Spleen (tissue), 11 donors: ENCODE results near the gene YIPF2. TPM values are rescaled to one million over a fixed set of nuclear protein-coding genes. Genes with fewer than 3 reads are reported as not detected.
"Not testable (repeated sequence)": the region's sequence is repeated elsewhere in the genome, so short reads cannot be mapped to it uniquely, and the experiment has no call there.

ENCODE experiments used
- DNase-seq: peaks from one replicate; pipeline ENCODE4 v3.0.0-alpha.2; 2020
- H3K27ac ChIP-seq, 8 donors: fragments of 200-600 bp; sonication (generic) in 7 of 8; 1 replicate in 4 of 8; 2 replicates in 4 of 8; pipeline versions ENCODE4 v1.5.0 to v1.8.0; 2016 to 2021; ENCODE audit warnings: inconsistent platforms in 4 of 8, mild to moderate bottlenecking in 4 of 8, moderate library complexity in 1 of 8
- H3K27me3 ChIP-seq, 7 donors: fragments of 200-600 bp; sonication (generic) in 6 of 7; replicated peaks in 1 of 7; 1 replicate in 4 of 7; 2 replicates in 3 of 7; pipeline versions ENCODE4 v1.5.0 to v1.8.0; 2016 to 2021; ENCODE audit warnings: inconsistent platforms in 3 of 7, mild to moderate bottlenecking in 1 of 7
- H3K36me3 ChIP-seq, 6 donors: fragments of 200-600 bp; sonication (generic) in 5 of 6; 1 replicate in 4 of 6; 2 replicates in 2 of 6; pipeline versions ENCODE4 v1.5.0 to v1.8.0; 2016 to 2021; ENCODE audit warnings: inconsistent platforms in 2 of 6
- H3K4me1 ChIP-seq, 6 donors: fragments of 200-600 bp; sonication (generic) in 5 of 6; 1 replicate in 3 of 6; 2 replicates in 3 of 6; pipeline versions ENCODE4 v1.5.0 to v1.8.0; 2016 to 2021; ENCODE audit warnings: inconsistent platforms in 3 of 6
- H3K4me3 ChIP-seq, 8 donors: fragments of 200-600 bp; sonication (generic) in 7 of 8; 1 replicate in 4 of 8; 2 replicates in 4 of 8; pipeline versions ENCODE4 v1.5.0 to v1.8.0; 2016 to 2021; ENCODE audit warnings: inconsistent platforms in 4 of 8, mild to moderate bottlenecking in 4 of 8, moderate library complexity in 2 of 8
- H3K9me3 ChIP-seq, 8 donors: fragments of 200-600 bp; sonication (generic) in 7 of 8; 1 replicate in 4 of 8; 2 replicates in 4 of 8; pipeline versions ENCODE4 v1.5.0 to v1.8.0; 2016 to 2021; ENCODE audit warnings: inconsistent platforms in 4 of 8
- CTCF ChIP-seq, 11 experiments: fragments of 200-600 bp in 7 of 11; fragments of 450-650 bp in 4 of 11; sonication (generic) in 4 of 11; IDR thresholded peaks in 8 of 11; conservative IDR thresholded peaks in 3 of 11; 1 replicate in 7 of 11; 2 replicates in 4 of 11; pipeline versions ENCODE4 v1.4.0 to v1.8.0; 2016 to 2021; ENCODE audit warnings: antibody characterized with exemption in 11 of 11, inconsistent platforms in 4 of 11, mild to moderate bottlenecking in 1 of 11
- POLR2A ChIP-seq, 3 donors: fragments of 450-650 bp; IDR thresholded peaks; one replicate each; pipeline ENCODE4 v1.5.1; 2017; ENCODE audit warnings: antibody characterized with exemption in 3 of 3, mild to moderate bottlenecking in 1 of 3
- POLR2AphosphoS5 ChIP-seq, 3 donors: sonication (generic); formaldehyde crosslinking; IDR thresholded peaks; one replicate each; pipeline ENCODE4 v1.5.1; 2017; ENCODE audit warnings: antibody characterized with exemption in 3 of 3
- whole genome bisulfite sequencing, 5 donors: extraction: QIAGEN DNeasy Blood & Tissue Kit in 3 of 5; methylation state at CpG; one replicate each; pipeline versions ENCODE4 v1.1.5 to v1.1.7; 2013 to 2018; 5-methylcytosine and 5-hydroxymethylcytosine counted together
- intact Hi-C: fragments of 100-400 bp; cut with DNase I; formaldehyde crosslinking; loops from one replicate; pipeline ENCODE4 v1.15.0; 2023; ENCODE audit warnings: low total_unique reads
- polyA plus RNA-seq, 3 donors: library from polyadenylated mRNA; stranded (reverse); fragments of 200-250 nt; gene quantifications; one replicate each; pipeline ENCODE4 v1.2.1, GENCODE V29; 2013
- total RNA-seq, 7 donors: library from RNA; depleted of rRNA in 3 of 7; stranded (reverse); fragments of >200 nt in 3 of 7; fragmentation: NEBNext Ultra II Directional in 4 of 7; extraction: Animal tissue kit (Norgen Biotek cat#: 25700) in 4 of 7; gene quantifications; one replicate each; pipeline versions ENCODE4 v1.1.0 to v1.2.1, GENCODE V29; 2016 to 2021
- donor health status: healthy with polysubstance abuse.
- donor health status: DM: no; HTN: no; CAD: no; lungs with moderate emphysema.
- donor health status: DM: no; HTN: no; CAD: no.
- donor health status: Bipolar disorder and iron deficiency.
- donor health status: healthy.
- donor health status: DM: no; HTN: no; CAD: no.
- donor health status: DM: yes; HTN: yes; CAD: no.

Gene YIPF2
- total and polyA plus RNA-seq, 10 donors: 12.5 to 42.3 (median 27.6) TPM

DNA sequence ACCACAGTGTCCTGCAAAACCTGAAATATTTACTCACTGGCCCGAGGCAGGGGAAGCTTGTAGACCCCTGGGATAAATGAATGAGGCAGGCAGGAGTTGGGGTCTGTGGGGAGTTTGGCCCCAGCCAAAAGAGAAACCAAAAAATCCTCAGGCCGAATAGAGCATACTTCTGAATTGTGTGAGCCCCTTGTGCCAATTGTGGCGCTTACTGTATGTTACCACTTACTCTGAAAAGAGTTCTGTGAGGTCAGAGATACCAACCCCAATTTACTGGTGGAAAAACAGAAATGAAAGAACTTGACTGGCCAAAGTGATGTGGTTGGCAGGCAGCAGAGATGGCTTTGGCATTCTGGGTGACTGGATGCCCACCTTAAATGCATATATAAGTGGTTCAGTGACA is 50.2 kb downstream of the YIPF2 start:
- peak overlapping the region in 5 of 8 donors; percentile 14 to 79 (median 70) for H3K27ac ChIP-seq
- H3K36me3 ChIP-seq: peaks cover 0 to 12% (median 0%) of the 10 kb centered on the region in 6 donors
- intact Hi-C loops: no loop called here
- peaks cover 3 to 73% (median 40%) of the 10 kb centered on the region in 6 donors for H3K4me1 ChIP-seq
- TF ChIP-seq POLR2AphosphoS5 (IDR thresholded peaks at IDR 0.05) (no peak), CTCF (IDR thresholded peaks at IDR 0.05 in 8 of 11, conservative IDR thresholded peaks at IDR 0.05 in 3 of 11) (no peak), POLR2A (IDR thresholded peaks at IDR 0.05) (no peak)
- WGBS, 5 donors: 57 to 75% (median 74%) methylated on average over 3 of the region's 3 CpGs
- H3K27me3 ChIP-seq: no peaks in the 10 kb centered on the region
- H3K4me3 ChIP-seq: no peak overlapping the region
- no peak for DNase-seq
- no peaks in the 10 kb centered on the region for H3K9me3 ChIP-seq

GRCh38 chr19:10877608-10878007 is 50.8 kb downstream of the YIPF2 start:
- H3K4me1 ChIP-seq: peaks cover 6 to 80% (median 46%) of the 10 kb centered on the region in 6 donors
- WGBS, 5 donors: 95 to 99% (median 97%) methylated on average over 9 of the region's 9 CpGs
- H3K36me3 ChIP-seq, DNase-seq, intact Hi-C loops, H3K4me3 ChIP-seq, H3K9me3 ChIP-seq, H3K27me3 ChIP-seq: not testable (repeated sequence)
- H3K27ac ChIP-seq: peak overlapping the region in 6 of 8 donors; percentile 14 to 79 (median 62)

DNA sequence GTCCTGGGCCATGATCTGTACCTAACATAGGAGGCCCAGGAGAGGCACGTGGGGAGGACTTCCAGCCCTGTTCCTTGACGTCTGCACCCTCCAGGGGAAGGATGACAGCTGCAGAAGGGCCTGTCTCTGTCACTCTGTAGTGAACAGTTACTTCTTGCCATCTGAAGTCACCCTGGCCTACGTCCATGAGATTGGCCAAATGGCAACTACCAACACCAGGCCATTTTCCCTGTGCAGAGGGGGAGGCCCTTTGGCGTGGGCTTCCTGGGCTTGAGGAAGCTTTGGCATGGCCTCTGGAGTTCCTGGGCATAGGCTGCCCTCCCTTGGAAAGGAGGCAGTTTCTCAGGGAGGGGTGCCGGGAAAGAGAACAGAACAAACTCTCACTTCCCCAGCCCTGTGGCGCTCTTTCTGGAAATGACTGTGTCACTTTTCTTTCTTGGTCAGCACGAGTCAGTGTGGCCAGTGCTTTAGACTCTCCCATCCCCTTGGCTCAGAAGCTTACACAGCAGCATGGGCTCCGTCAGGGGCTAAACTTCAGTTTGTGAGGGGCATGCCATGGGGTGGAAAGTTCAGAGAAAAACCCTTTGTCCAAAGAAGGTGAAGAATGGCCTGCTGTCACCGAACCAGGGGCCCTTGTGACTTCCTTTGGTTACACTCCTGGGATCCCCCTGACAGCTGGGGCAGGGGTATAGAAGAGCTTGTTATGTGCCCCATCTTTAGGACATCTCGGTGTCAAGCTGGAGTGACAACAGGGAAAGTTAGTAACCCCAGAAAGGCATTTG is 51.8 kb downstream of the YIPF2 start:
- no peak overlapping the region for H3K4me3 ChIP-seq
- H3K4me1 ChIP-seq: peaks cover 7 to 82% (median 53%) of the 10 kb centered on the region in 6 donors
- peaks cover 0 to 4% (median 0%) of the 10 kb centered on the region in 6 donors for H3K36me3 ChIP-seq
- H3K27me3 ChIP-seq: peaks cover 0 to 4% (median 0%) of the 10 kb centered on the region in 7 donors
- 49 to 60% (median 55%) methylated on average over 8 to 10 of the region's 10 CpGs for WGBS, 5 donors
- TF ChIP-seq POLR2AphosphoS5 (IDR thresholded peaks at IDR 0.05): peak in 1 of 3 donors; percentile 47
- no peak for TF ChIP-seq POLR2A (IDR thresholded peaks at IDR 0.05)
- TF ChIP-seq CTCF (IDR thresholded peaks at IDR 0.05 in 8 of 11, conservative IDR thresholded peaks at IDR 0.05 in 3 of 11): no peak
- intact Hi-C loops: no loop called here
- DNase-seq: no peak
- H3K27ac ChIP-seq: peak overlapping the region in 6 of 8 donors; percentile 36 to 79 (median 62)
- H3K9me3 ChIP-seq: no peaks in the 10 kb centered on the region

- WGBS, 5 donors: 84 to 97% (median 90%) methylated on average over 1 of the region's 1 CpG
- Histone ChIP-seq H3K4me3 (no peak overlapping the region), H3K4me1 (peaks cover 7 to 86% (median 58%) of the 10 kb centered on the region in 6 donors), H3K27me3 (peaks cover 0 to 4% (median 0%) of the 10 kb centered on the region in 7 donors), H3K9me3 (no peaks in the 10 kb centered on the region), H3K27ac (no peak overlapping the region), H3K36me3 (peaks cover 0 to 10% (median 0%) of the 10 kb centered on the region in 6 donors)
- TF ChIP-seq POLR2A (IDR thresholded peaks at IDR 0.05): no peak
- no peak for TF ChIP-seq POLR2AphosphoS5 (IDR thresholded peaks at IDR 0.05)
- TF ChIP-seq CTCF (IDR thresholded peaks at IDR 0.05 in 8 of 11, conservative IDR thresholded peaks at IDR 0.05 in 3 of 11): no peak
- intact Hi-C loops: no loop called here
- DNase-seq: no peak
These were observed 54.4 kb downstream of the YIPF2 start for GRCh38 chr19:10874024-10874423.
